Uterus (tissue), 4 donors: Measurements from ENCODE around the gene BIRC7. TPM values are rescaled to one million over a fixed set of nuclear protein-coding genes. Genes with fewer than 3 reads are reported as not detected.

Source experiments
- DNase-seq, 2 donors: peaks; one replicate each; pipeline ENCODE4 v3.0.0-alpha.2; 2019 to 2020
- H3K27ac ChIP-seq, 2 donors: fragments of 200-600 bp; sonication (generic); 1 replicate in 1 of 2; 2 replicates in 1 of 2; pipeline ENCODE4 v1.5.1; 2016 to 2018
- H3K27me3 ChIP-seq, 2 donors: fragments of 200-600 bp; sonication (generic); one replicate each; pipeline ENCODE4 v1.5.1; 2018 to 2019; ENCODE audit warnings: control low read depth in 1 of 2
- H3K36me3 ChIP-seq, 2 donors: fragments of 200-600 bp; sonication (generic); one replicate each; pipeline ENCODE4 v1.5.1; 2019; ENCODE audit warnings: control low read depth in 1 of 2
- H3K4me1 ChIP-seq, 2 donors: fragments of 200-600 bp; sonication (generic); one replicate each; pipeline ENCODE4 v1.5.1; 2018 to 2019; ENCODE audit warnings: control low read depth in 1 of 2
- H3K4me3 ChIP-seq, 2 donors: fragments of 200-600 bp; sonication (generic); 1 replicate in 1 of 2; 2 replicates in 1 of 2; pipeline ENCODE4 v1.5.1; 2018 to 2019; ENCODE audit warnings: mild to moderate bottlenecking in 1 of 2
- H3K9me3 ChIP-seq, 2 donors: fragments of 200-600 bp; sonication (generic); one replicate each; pipeline ENCODE4 v1.5.1; 2019; ENCODE audit warnings: control low read depth in 1 of 2
- POLR2A ChIP-seq, 2 donors: fragments of 450-650 bp; IDR thresholded peaks; one replicate each; pipeline ENCODE4 v1.6.1; 2016; ENCODE audit warnings: antibody characterized with exemption in 2 of 2, mild to moderate bottlenecking in 1 of 2, moderate library complexity in 1 of 2
- intact Hi-C: fragments of 100-400 bp; cut with DNase I; formaldehyde crosslinking; loops from one replicate; pipeline ENCODE4 v1.15.1; 2023; ENCODE audit warnings: low total_unique reads
- microRNA counts, 2 donors: library from miRNA; unstranded; fragments of <30 nt; microRNA quantifications; one replicate each; lab custom pipeline; 2016 to 2017
- microRNA-seq: library from miRNA; unstranded; fragments of <30 nt; microRNA quantifications from one replicate; pipeline ENCODE4, GENCODE V29; 2016; ENCODE audit warnings: borderline microRNAs expressed, borderline replicate concordance
- small RNA-seq: library from RNA; depleted of rRNA; stranded (forward); fragments of <200 nt; gene quantifications from one replicate; pipeline ENCODE3, GENCODE V24; 2016
- total RNA-seq, 4 donors: library from RNA; depleted of rRNA in 3 of 4; stranded (reverse); fragments of >200 nt in 3 of 4; gene quantifications; one replicate each; pipeline versions ENCODE4 v1.1.0 to v1.2.4, GENCODE V29; 2014 to 2023
- TF ChIP-seq, protein P1 (sequence below), 4 experiments: fragments of 200-600 bp in 2 of 4; fragments of 450-650 bp in 2 of 4; sonication (generic) in 2 of 4; IDR thresholded peaks; one replicate each; pipeline ENCODE4 v1.5.1; 2016 to 2019; ENCODE audit warnings: antibody characterized with exemption in 4 of 4, mild to moderate bottlenecking in 2 of 4, moderate library complexity in 1 of 4
- donor health status: DM: yes; HTN: yes; CAD: no.

Gene BIRC7
- total RNA-seq, 4 donors from 2014 or later = not detected

DNA sequence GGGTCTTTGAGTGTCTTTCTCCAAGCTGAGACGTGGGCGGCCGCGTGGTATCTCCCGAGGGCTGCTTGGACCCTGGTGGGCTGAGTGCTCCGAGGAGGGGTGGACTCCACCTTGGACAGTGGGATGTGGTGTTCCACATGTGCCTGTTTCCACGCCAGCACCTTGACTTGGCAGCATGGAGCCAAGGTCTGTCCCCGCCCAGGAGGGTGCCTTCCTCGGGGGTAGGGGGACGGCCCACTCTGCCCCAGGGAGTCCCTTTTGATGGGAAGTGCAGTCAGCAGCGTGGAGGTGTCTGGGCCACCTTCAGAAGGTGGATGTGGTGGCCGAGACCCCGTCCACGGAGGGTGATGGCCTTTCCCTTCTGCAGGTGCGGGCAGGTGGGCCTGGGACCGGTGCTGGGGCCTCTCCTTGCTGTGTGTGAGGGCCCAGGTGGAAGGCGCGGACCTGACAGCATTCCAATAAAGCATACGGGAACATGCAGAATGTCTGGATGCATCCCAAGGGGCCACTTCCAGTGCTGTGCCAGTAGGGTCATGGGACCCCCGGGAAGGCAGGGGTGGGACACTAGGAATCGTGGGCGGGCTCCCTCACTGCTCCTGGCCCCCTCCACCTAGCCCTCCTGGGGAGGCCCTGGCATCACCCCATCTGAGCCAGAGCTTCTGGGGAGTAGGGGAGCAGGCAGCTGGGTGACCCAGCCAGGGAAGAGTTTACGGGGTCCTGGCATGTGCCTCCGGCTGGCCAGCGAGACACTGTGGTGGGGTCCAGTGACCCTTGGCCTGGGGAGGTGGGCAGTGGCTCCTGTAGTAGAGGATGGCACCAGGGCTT is 53.8 kb downstream of the BIRC7 start:
- TF ChIP-seq, protein P1, sequence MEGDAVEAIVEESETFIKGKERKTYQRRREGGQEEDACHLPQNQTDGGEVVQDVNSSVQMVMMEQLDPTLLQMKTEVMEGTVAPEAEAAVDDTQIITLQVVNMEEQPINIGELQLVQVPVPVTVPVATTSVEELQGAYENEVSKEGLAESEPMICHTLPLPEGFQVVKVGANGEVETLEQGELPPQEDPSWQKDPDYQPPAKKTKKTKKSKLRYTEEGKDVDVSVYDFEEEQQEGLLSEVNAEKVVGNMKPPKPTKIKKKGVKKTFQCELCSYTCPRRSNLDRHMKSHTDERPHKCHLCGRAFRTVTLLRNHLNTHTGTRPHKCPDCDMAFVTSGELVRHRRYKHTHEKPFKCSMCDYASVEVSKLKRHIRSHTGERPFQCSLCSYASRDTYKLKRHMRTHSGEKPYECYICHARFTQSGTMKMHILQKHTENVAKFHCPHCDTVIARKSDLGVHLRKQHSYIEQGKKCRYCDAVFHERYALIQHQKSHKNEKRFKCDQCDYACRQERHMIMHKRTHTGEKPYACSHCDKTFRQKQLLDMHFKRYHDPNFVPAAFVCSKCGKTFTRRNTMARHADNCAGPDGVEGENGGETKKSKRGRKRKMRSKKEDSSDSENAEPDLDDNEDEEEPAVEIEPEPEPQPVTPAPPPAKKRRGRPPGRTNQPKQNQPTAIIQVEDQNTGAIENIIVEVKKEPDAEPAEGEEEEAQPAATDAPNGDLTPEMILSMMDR (IDR thresholded peaks at IDR 0.05) = no peak
- TF ChIP-seq POLR2A (IDR thresholded peaks at IDR 0.05) = no peak
- no peaks in the 10 kb centered on the region for H3K4me1 ChIP-seq
- H3K27me3 ChIP-seq = no peaks in the 10 kb centered on the region
- no peaks in the 10 kb centered on the region for H3K36me3 ChIP-seq
- intact Hi-C loops = no loop called here
- no peak overlapping the region for H3K4me3 ChIP-seq
- H3K9me3 ChIP-seq = no peaks in the 10 kb centered on the region
- DNase-seq = no peak
- no peak overlapping the region for H3K27ac ChIP-seq

MicroRNAs within 50 kb of the gene (microRNA counts, 767-probe panel; counts per million panel counts)
- 0 counts per million in 2 donors for microRNA hsa-miR-3196 (lab: Ali Mortazavi, UCI)

Small RNA genes lying within 50 kb of the gene (microRNA-seq; reads per million reads assigned to microRNA genes)
- gene MIR3196 (not detected), gene MIR4326 (not detected)

Small RNA genes lying within 50 kb of the gene (small RNA-seq; reads per million reads assigned to genes)
- gene MIR3196 = not detected
- not detected for gene MIR4326

Other genes starting within 250 kb of the BIRC7 start
- not detected for gene BHLHE23, start 228.9 kb upstream of the BIRC7 start, total RNA-seq
- gene YTHDF1, start 19.8 kb upstream of the BIRC7 start, total RNA-seq = 10 to 100 TPM; 17.9 to 35.8 (median 25.8) TPM
- 10 to 100 TPM in 1 of 4 donors, not detected in 3; 40.9 TPM for gene NKAIN4, start 18.6 kb downstream of the BIRC7 start, total RNA-seq
- 100 to 1,000 TPM in 2 of 4 donors, 10 to 100 TPM in 2; 34.4 to 306 (median 99.3) TPM for gene ARFGAP1, start 36.9 kb downstream of the BIRC7 start, total RNA-seq
- gene COL20A1, start 57.3 kb downstream of the BIRC7 start, total RNA-seq = 1 to 10 TPM in 1 of 4 donors, under 1 TPM in 1, not detected in 2; 0.97 to 1.2 TPM
- 1 to 10 TPM in 1 of 4 donors, under 1 TPM in 1, not detected in 2; 0.21 to 1.5 TPM for gene CHRNA4, start 125.4 kb downstream of the BIRC7 start, total RNA-seq
- 1 to 10 TPM in 2 of 4 donors, not detected in 2; 1.2 to 4.9 TPM for gene KCNQ2, start 236.8 kb downstream of the BIRC7 start, total RNA-seq